Thyroid gland (tissue), 4 donors: ENCODE measurements around the gene NF1. TPM values are rescaled to one million over a fixed set of nuclear protein-coding genes. Genes with fewer than 3 reads are reported as not detected.

Source experiments
- DNase-seq, 2 donors: peaks; one replicate each; pipeline ENCODE4 v3.0.0-alpha.2; 2019
- H3K27ac ChIP-seq, 3 donors: fragments of 200-600 bp; sonication (generic); 1 replicate in 2 of 3; 2 replicates in 1 of 3; pipeline ENCODE4 v1.5.1; 2016 to 2019; ENCODE audit warnings: mild to moderate bottlenecking in 1 of 3, moderate library complexity in 1 of 3
- H3K27me3 ChIP-seq: fragments of 200-600 bp; sonication (generic); one replicate; pipeline ENCODE4 v1.5.1; 2019
- H3K36me3 ChIP-seq, 2 donors: fragments of 200-600 bp; sonication (generic); one replicate each; pipeline ENCODE4 v1.5.1; 2016 to 2019
- H3K4me1 ChIP-seq, 2 donors: fragments of 200-600 bp; sonication (generic); one replicate each; pipeline ENCODE4 v1.5.1; 2017 to 2019
- H3K4me3 ChIP-seq, 3 donors: fragments of 200-600 bp; sonication (generic); replicated peaks in 1 of 3; 1 replicate in 2 of 3; 2 replicates in 1 of 3; pipeline ENCODE4 v1.5.1; 2016; ENCODE audit warnings: mild to moderate bottlenecking in 1 of 3
- H3K9me3 ChIP-seq: fragments of 200-600 bp; sonication (generic); one replicate; pipeline ENCODE4 v1.5.1; 2017
- POLR2A ChIP-seq, 2 donors: fragments of 450-650 bp; IDR thresholded peaks; one replicate each; pipeline ENCODE4 v1.6.1; 2017; ENCODE audit warnings: antibody characterized with exemption in 2 of 2, mild to moderate bottlenecking in 2 of 2, moderate library complexity in 1 of 2
- WGBS, 2 donors: methylation state at CpG; one replicate each; pipeline ENCODE4 v1.1.5; 2017; 5-methylcytosine and 5-hydroxymethylcytosine counted together
- intact Hi-C: fragments of 100-400 bp; cut with DNase I; formaldehyde crosslinking; loops from one replicate; pipeline ENCODE4 v1.15.1; 2023
- total RNA-seq, 4 donors: library from RNA; depleted of rRNA; stranded (reverse); fragments of >200 nt; gene quantifications; one replicate each; pipeline ENCODE4 v1.2.3, GENCODE V29; 2016
- TF ChIP-seq, protein P1 (sequence below), 6 experiments: fragments of 200-600 bp in 3 of 6; fragments of 450-650 bp in 3 of 6; sonication (generic) in 3 of 6; IDR thresholded peaks; one replicate each; pipeline ENCODE4 v1.5.1; 2016 to 2019; ENCODE audit warnings: antibody characterized with exemption in 6 of 6, mild to moderate bottlenecking in 2 of 6, inconsistent platforms in 1 of 6, moderate library complexity in 1 of 6

The NF1 gene
- total RNA-seq, 4 donors from 2014 or later, result 102 to 208 (median 129) TPM

DNA sequence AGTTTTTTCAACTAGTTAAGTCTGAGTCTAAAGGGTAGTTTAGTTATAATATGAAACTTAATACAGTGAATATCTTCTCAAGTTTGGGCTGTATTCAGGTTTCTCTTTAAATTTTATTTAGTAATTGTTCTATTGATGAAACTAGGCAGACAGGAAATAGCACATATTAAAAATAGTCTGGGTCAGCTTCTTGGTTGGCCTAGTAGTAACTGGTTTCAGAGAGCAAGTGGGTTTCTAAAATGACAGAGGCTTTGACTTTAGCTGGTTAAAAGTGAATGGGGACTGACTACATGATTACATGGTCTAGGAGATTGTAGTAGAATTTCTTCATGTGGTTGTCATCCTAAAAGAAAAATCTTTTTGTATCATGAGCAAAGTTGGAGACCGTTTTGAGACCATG lies 155.5 kb downstream of the NF1 start:
- 77 to 84% methylated on average over 1 of the region's 1 CpG for WGBS, 2 donors
- Histone ChIP-seq H3K4me3 (no peak overlapping the region), H3K4me1 (peaks cover 0 to 8% of the 10 kb centered on the region in 2 donors), H3K9me3 (no peaks in the 10 kb centered on the region), H3K27ac (no peak overlapping the region), H3K27me3 (no peaks in the 10 kb centered on the region), H3K36me3 (peaks cover 0 to 2% of the 10 kb centered on the region in 2 donors)
- no peak for DNase-seq
- TF ChIP-seq, protein P1, sequence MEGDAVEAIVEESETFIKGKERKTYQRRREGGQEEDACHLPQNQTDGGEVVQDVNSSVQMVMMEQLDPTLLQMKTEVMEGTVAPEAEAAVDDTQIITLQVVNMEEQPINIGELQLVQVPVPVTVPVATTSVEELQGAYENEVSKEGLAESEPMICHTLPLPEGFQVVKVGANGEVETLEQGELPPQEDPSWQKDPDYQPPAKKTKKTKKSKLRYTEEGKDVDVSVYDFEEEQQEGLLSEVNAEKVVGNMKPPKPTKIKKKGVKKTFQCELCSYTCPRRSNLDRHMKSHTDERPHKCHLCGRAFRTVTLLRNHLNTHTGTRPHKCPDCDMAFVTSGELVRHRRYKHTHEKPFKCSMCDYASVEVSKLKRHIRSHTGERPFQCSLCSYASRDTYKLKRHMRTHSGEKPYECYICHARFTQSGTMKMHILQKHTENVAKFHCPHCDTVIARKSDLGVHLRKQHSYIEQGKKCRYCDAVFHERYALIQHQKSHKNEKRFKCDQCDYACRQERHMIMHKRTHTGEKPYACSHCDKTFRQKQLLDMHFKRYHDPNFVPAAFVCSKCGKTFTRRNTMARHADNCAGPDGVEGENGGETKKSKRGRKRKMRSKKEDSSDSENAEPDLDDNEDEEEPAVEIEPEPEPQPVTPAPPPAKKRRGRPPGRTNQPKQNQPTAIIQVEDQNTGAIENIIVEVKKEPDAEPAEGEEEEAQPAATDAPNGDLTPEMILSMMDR (IDR thresholded peaks at IDR 0.05), result no peak
- no peak for TF ChIP-seq POLR2A (IDR thresholded peaks at IDR 0.05)
- intact Hi-C loops, result no loop called here

DNA sequence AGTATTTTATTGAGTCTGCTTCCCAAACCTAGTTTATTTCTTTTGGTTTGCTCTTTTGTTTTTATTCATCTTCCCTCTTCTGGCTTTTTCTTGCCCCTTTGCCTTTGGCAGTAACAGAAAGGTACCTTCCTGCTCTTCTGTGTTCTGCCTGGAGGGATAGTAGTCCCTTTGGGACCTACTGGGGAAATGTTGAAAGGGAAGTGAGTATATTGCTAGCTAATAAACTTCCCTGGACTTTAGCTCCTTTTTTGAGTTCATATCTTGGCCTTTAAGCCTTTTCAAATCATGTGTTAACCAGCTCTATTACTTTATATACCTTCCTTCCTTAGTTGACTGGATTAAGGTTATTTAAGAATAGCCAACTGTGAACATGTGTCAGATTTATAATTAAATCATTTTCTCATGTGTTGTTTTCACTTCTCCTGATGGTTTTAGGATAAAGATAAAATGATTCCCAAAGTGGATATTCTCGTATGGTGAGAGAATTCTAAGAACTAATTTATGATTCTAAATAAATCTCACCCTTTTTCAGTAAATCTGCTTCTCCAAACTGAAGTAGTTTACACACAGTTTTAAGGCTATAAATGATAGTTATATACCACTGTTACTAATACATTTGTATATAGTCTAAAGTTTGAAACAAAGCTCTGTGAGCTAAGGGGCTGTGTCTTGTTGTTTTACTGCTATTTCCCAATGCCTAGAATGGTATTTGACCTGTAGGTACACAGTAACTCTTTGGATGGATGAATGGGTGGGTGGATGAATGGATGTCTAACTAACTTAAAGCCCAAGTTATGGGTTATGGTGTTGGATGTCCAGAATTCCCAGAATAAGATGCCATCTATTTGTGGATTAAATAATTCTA lies 156.6 kb downstream of the NF1 start:
- WGBS, 2 donors, result 79 to 96% methylated on average over 1 of the region's 1 CpG
- Histone ChIP-seq H3K4me3 (no peak overlapping the region), H3K9me3 (no peaks in the 10 kb centered on the region), H3K27me3 (no peaks in the 10 kb centered on the region), H3K4me1 (peaks cover 0 to 8% of the 10 kb centered on the region in 2 donors), H3K27ac (peak overlapping the region in 1 of 3 donors; percentile 21), H3K36me3 (peaks cover 0 to 2% of the 10 kb centered on the region in 2 donors)
- intact Hi-C loops, result no loop called here
- TF ChIP-seq, protein P1 (IDR thresholded peaks at IDR 0.05), result no peak
- TF ChIP-seq POLR2A (IDR thresholded peaks at IDR 0.05), result no peak
- no peak for DNase-seq

DNA sequence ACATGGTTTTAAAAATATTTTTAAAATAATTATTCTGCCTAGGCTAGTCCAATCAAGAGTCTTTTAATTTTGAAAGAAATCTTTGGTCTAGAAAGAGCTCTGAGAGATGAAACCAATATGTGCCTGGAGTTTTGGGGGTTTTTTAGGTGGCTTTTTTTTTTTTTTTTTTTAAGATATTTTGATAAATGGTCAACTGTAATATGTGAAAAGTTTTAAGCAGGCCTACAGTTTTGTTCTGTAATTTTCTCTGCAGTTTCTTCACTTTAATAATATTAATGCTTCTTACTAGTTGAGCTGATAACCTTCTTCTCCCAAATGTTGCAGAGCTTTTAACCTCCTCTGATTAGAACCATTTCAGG lies 157.2 kb downstream of the NF1 start:
- Histone ChIP-seq H3K9me3 (no peaks in the 10 kb centered on the region), H3K27ac (no peak overlapping the region), H3K27me3 (no peaks in the 10 kb centered on the region), H3K4me1 (peaks cover 0 to 8% of the 10 kb centered on the region in 2 donors), H3K36me3 (peaks cover 0 to 2% of the 10 kb centered on the region in 2 donors), H3K4me3 (no peak overlapping the region)
- DNase-seq, result no peak
- intact Hi-C loops, result no loop called here
- no peak for TF ChIP-seq POLR2A (IDR thresholded peaks at IDR 0.05)
- TF ChIP-seq, protein P1 (IDR thresholded peaks at IDR 0.05), result no peak

DNA sequence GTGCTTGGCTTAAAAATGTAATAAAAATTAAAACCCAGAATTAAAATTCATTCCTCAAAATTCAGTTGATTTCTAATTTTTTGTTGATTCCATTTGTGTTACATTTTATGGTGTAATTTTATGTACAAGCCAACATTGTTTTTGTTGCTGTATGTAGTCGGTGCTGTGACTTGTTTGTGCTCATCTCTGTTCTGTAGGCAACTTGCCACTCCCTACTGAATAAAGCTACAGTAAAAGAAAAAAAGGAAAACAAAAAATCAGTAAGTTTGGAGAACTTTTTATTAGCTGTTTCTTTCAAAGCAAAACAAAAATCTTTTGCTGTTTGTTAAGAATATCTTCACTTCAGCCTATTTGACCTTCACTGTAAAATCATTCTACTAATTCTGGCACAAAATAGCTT lies 158.0 kb downstream of the NF1 start:
- no peak overlapping the region for H3K4me3 ChIP-seq
- DNase-seq, result no peak
- no peaks in the 10 kb centered on the region for H3K27me3 ChIP-seq
- peaks cover 0 to 2% of the 10 kb centered on the region in 2 donors for H3K36me3 ChIP-seq
- H3K27ac ChIP-seq, result no peak overlapping the region
- H3K9me3 ChIP-seq, result no peaks in the 10 kb centered on the region
- intact Hi-C loops, result no loop called here
- 92 to 98% methylated on average over 1 of the region's 1 CpG for WGBS, 2 donors
- peaks cover 0 to 8% of the 10 kb centered on the region in 2 donors for H3K4me1 ChIP-seq
- TF ChIP-seq, protein P1 (IDR thresholded peaks at IDR 0.05), result no peak
- no peak for TF ChIP-seq POLR2A (IDR thresholded peaks at IDR 0.05)

DNA sequence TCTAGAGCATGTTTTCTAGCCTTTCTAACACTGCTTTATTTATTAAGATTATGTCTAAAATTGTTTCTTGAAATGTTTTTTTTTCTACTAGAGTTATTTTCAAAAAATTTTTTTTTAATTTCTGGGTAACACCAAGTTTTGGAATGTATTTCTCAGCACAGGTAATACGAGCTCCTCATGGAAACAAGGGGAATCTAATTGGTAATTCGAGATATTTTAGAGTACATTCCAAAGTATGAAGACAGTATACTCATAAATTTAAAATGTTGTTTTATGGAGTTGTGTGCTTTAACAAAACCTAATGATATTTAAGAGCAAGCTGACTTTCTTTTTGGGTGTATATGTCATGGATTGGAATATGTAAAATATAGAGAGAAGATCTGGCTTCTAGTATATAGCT lies 159.9 kb downstream of the NF1 start:
- TF ChIP-seq, protein P1 (IDR thresholded peaks at IDR 0.05), result no peak
- no peak for TF ChIP-seq POLR2A (IDR thresholded peaks at IDR 0.05)
- Histone ChIP-seq H3K4me3 (no peak overlapping the region), H3K9me3 (no peaks in the 10 kb centered on the region), H3K27me3 (no peaks in the 10 kb centered on the region), H3K4me1 (peaks cover 0 to 8% of the 10 kb centered on the region in 2 donors), H3K27ac (no peak overlapping the region), H3K36me3 (no peaks in the 10 kb centered on the region)
- 96 to 99% methylated on average over 2 of the region's 2 CpGs for WGBS, 2 donors
- DNase-seq, result no peak
- intact Hi-C loops, result no loop called here
